Liver (tissue), 3 donors: ENCODE results near the gene ROBO3.

ENCODE experiments used
- EGR1 ChIP-seq, 2 donors: IDR thresholded peaks; 2 replicates each; pipeline ENCODE4 v1.6.1; 2016 to 2018; ENCODE audit warnings: antibody characterized with exemption in 2 of 2, low read depth in 2 of 2
- FOXA1 ChIP-seq: IDR thresholded peaks from 2 replicates; pipeline ENCODE4 v1.6.1; 2016; ENCODE audit warnings: antibody characterized with exemption
- GABPA ChIP-seq, 2 donors: IDR thresholded peaks in 1 of 2; conservative IDR thresholded peaks in 1 of 2; 2 replicates each; pipeline ENCODE4 v1.6.1; 2016; ENCODE audit warnings: antibody characterized with exemption in 2 of 2, mild to moderate bottlenecking in 1 of 2, moderate library complexity in 1 of 2
- HNF4G ChIP-seq: IDR thresholded peaks from 2 replicates; pipeline ENCODE4 v1.6.1; 2016; ENCODE audit warnings: antibody characterized with exemption
- JUND ChIP-seq, 2 donors: IDR thresholded peaks; 2 replicates each; pipeline ENCODE4 v1.6.1; 2016; ENCODE audit warnings: antibody characterized with exemption in 2 of 2
- NR2F2 ChIP-seq: IDR thresholded peaks from 2 replicates; pipeline ENCODE4 v1.6.1; 2016; ENCODE audit warnings: antibody characterized with exemption
- RAD21 ChIP-seq, 2 donors: IDR thresholded peaks; 2 replicates each; pipeline ENCODE4 v1.6.1; 2016; ENCODE audit warnings: antibody characterized with exemption in 2 of 2, mild to moderate bottlenecking in 2 of 2
- RXRA ChIP-seq, 2 donors: IDR thresholded peaks; 2 replicates each; pipeline ENCODE4 v1.6.1; 2017 to 2018; ENCODE audit warnings: antibody characterized with exemption in 2 of 2, mild to moderate bottlenecking in 1 of 2
- TAF1 ChIP-seq: conservative IDR thresholded peaks from 2 replicates; pipeline ENCODE4 v1.6.1; 2016; ENCODE audit warnings: antibody characterized with exemption, mild to moderate bottlenecking
- TF ChIP-seq, protein P1 (sequence below): fragments of 150-350 bp; IDR thresholded peaks from 2 replicates; pipeline ENCODE4 v1.5.1; 2017; ENCODE audit warnings: improper control_type of control experiment, low read depth, low read length; ENCODE audit not compliant: missing input control
- TF ChIP-seq, protein P2 (sequence below): IDR thresholded peaks from 2 replicates; pipeline ENCODE4 v1.6.1; 2016; ENCODE audit warnings: antibody characterized with exemption
- TF ChIP-seq, protein P3 (sequence below): IDR thresholded peaks from 2 replicates; pipeline ENCODE4 v1.6.1; 2016; ENCODE audit warnings: antibody characterized with exemption
- TF ChIP-seq, protein P4 (sequence below): IDR thresholded peaks from 2 replicates; pipeline ENCODE4 v1.6.1; 2016; ENCODE audit warnings: antibody characterized with exemption
- donor health status: healthy.
- donor health status: healthy.

GRCh38 chr11:124872280-124872679 is 7.0 kb downstream of the ROBO3 start:
- TF ChIP-seq, protein P1, sequence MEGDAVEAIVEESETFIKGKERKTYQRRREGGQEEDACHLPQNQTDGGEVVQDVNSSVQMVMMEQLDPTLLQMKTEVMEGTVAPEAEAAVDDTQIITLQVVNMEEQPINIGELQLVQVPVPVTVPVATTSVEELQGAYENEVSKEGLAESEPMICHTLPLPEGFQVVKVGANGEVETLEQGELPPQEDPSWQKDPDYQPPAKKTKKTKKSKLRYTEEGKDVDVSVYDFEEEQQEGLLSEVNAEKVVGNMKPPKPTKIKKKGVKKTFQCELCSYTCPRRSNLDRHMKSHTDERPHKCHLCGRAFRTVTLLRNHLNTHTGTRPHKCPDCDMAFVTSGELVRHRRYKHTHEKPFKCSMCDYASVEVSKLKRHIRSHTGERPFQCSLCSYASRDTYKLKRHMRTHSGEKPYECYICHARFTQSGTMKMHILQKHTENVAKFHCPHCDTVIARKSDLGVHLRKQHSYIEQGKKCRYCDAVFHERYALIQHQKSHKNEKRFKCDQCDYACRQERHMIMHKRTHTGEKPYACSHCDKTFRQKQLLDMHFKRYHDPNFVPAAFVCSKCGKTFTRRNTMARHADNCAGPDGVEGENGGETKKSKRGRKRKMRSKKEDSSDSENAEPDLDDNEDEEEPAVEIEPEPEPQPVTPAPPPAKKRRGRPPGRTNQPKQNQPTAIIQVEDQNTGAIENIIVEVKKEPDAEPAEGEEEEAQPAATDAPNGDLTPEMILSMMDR: no peak
- no peak for TF ChIP-seq EGR1 (IDR thresholded peaks at IDR 0.05; ENCODE audit: low read depth in 2 of 2)
- TF ChIP-seq, protein P2, sequence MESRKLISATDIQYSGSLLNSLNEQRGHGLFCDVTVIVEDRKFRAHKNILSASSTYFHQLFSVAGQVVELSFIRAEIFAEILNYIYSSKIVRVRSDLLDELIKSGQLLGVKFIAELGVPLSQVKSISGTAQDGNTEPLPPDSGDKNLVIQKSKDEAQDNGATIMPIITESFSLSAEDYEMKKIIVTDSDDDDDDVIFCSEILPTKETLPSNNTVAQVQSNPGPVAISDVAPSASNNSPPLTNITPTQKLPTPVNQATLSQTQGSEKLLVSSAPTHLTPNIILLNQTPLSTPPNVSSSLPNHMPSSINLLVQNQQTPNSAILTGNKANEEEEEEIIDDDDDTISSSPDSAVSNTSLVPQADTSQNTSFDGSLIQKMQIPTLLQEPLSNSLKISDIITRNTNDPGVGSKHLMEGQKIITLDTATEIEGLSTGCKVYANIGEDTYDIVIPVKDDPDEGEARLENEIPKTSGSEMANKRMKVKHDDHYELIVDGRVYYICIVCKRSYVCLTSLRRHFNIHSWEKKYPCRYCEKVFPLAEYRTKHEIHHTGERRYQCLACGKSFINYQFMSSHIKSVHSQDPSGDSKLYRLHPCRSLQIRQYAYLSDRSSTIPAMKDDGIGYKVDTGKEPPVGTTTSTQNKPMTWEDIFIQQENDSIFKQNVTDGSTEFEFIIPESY: no peak
- TF ChIP-seq, protein P3, sequence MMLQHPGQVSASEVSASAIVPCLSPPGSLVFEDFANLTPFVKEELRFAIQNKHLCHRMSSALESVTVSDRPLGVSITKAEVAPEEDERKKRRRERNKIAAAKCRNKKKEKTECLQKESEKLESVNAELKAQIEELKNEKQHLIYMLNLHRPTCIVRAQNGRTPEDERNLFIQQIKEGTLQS: no peak
- no peak for TF ChIP-seq HNF4G
- TF ChIP-seq, protein P4, sequence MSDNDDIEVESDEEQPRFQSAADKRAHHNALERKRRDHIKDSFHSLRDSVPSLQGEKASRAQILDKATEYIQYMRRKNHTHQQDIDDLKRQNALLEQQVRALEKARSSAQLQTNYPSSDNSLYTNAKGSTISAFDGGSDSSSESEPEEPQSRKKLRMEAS: no peak
- TF ChIP-seq JUND (IDR thresholded peaks at IDR 0.05): no peak
- TF ChIP-seq NR2F2: no peak
- TF ChIP-seq RAD21 (IDR thresholded peaks at IDR 0.05): no peak
- no peak for TF ChIP-seq RXRA (IDR thresholded peaks at IDR 0.05)
- no peak for TF ChIP-seq FOXA1
- no peak for TF ChIP-seq TAF1
- no peak for TF ChIP-seq GABPA (IDR thresholded peaks at IDR 0.05 in 1 of 2, conservative IDR thresholded peaks at IDR 0.05 in 1 of 2)
